Stimulated activated CD4-positive, alpha-beta T cell treated with anti-CD3 and anti-CD28 coated beads, Interleukin-4, amount 100 ng/mL, for 1 hour (primary cell): ENCODE measurements around the gene HDAC7.
A peak's percentile ranks its signal among the peaks of the same experiment; 100 is the strongest.

Experiments
- DNase-seq: peaks from one replicate; pipeline ENCODE4 v3.0.0-alpha.2; 2020

The HDAC7 gene

GRCh38 chr12:47819896-47820630, at the start of gene HDAC7:
Gene HDAC7 (minus strand): TSS chr12:47819903. CDS start chr12:47819785, 118 bp downstream.
- DNase-seq: peak; percentile 78

GRCh38 chr12:47868552-47869031, 48.9 kb upstream of the HDAC7 start:
- DNase-seq: no peak

GRCh38 chr12:47868041-47868440, 48.3 kb upstream of the HDAC7 start:
- DNase-seq: no peak

- DNase-seq: no peak
Observed at GRCh38 chr12:47867495-47867941, 47.8 kb upstream of the HDAC7 start.

- DNase-seq: no peak
Observed at GRCh38 chr12:47864646-47865235, 45.0 kb upstream of the HDAC7 start.

GRCh38 chr12:47863985-47864384, 44.3 kb upstream of the HDAC7 start:
- no peak for DNase-seq

- DNase-seq: no peak
Observed at GRCh38 chr12:47863467-47863866, 43.8 kb upstream of the HDAC7 start.

- DNase-seq: no peak
Observed at GRCh38 chr12:47862881-47863280, 43.2 kb upstream of the HDAC7 start.

- no peak for DNase-seq
Observed at GRCh38 chr12:47862167-47862750, 42.6 kb upstream of the HDAC7 start.

- no peak for DNase-seq
Observed at GRCh38 chr12:47860873-47861272, 41.2 kb upstream of the HDAC7 start.

GRCh38 chr12:47860279-47860841, 40.7 kb upstream of the HDAC7 start:
- no peak for DNase-seq

GRCh38 chr12:47858511-47859266, 39.0 kb upstream of the HDAC7 start:
- DNase-seq: no peak

GRCh38 chr12:47856721-47857575, 37.2 kb upstream of the HDAC7 start:
- no peak for DNase-seq

GRCh38 chr12:47856094-47856493, 36.4 kb upstream of the HDAC7 start:
- no peak for DNase-seq

GRCh38 chr12:47855502-47855901, 35.8 kb upstream of the HDAC7 start:
- no peak for DNase-seq

- DNase-seq: no peak
Observed at GRCh38 chr12:47854531-47854930, 34.8 kb upstream of the HDAC7 start.

GRCh38 chr12:47852096-47852571, 32.4 kb upstream of the HDAC7 start:
- DNase-seq: no peak

GRCh38 chr12:47851303-47851952, 31.7 kb upstream of the HDAC7 start:
- no peak for DNase-seq

GRCh38 chr12:47850153-47851084, 30.7 kb upstream of the HDAC7 start:
- DNase-seq: no peak

- no peak for DNase-seq
Observed at GRCh38 chr12:47849261-47849660, 29.6 kb upstream of the HDAC7 start.
